Type B pancreatic cell (in vitro differentiated cells): ENCODE results near the gene OLFML2B. TPM values are rescaled to one million over a fixed set of nuclear protein-coding genes. Genes with fewer than 3 reads are reported as not detected.

Experiments used
- DNase-seq: peaks from one replicate; pipeline ENCODE4 v3.0.0; 2021; ENCODE audit warnings: mixed read lengths; ENCODE audit not compliant: unreplicated experiment; ENCODE audit errors: extremely low spot score
- H3K27ac Mint-ChIP-seq: 2 replicates; pipeline ENCODE4 v1.8.0; 2021; ENCODE audit warnings: mild to moderate bottlenecking, mixed read lengths
- H3K27me3 Mint-ChIP-seq: 2 replicates; pipeline ENCODE4 v1.8.0; 2021; ENCODE audit warnings: mixed read lengths
- H3K36me3 Mint-ChIP-seq: 2 replicates; pipeline ENCODE4 v1.8.0; 2021; ENCODE audit warnings: mixed read lengths
- H3K4me1 Mint-ChIP-seq: one replicate; pipeline ENCODE4 v1.8.0; 2021; ENCODE audit warnings: mixed read lengths; ENCODE audit not compliant: unreplicated experiment
- H3K4me3 Mint-ChIP-seq: 2 replicates; pipeline ENCODE4 v1.8.0; 2021; ENCODE audit warnings: mild to moderate bottlenecking, mixed read lengths
- H3K9me3 Mint-ChIP-seq: 2 replicates; pipeline ENCODE4 v1.8.0; 2021; ENCODE audit warnings: mixed read lengths
- total RNA-seq: library from RNA; stranded (reverse); gene quantifications from 2 replicates; pipeline ENCODE4 v1.2.1, GENCODE V29; 2021; ENCODE audit warnings: low replicate concordance
- TF ChIP-seq, protein P1 (sequence below): fragments of 200-600 bp; sonication (generic); conservative IDR thresholded peaks from 2 replicates; pipeline ENCODE4 v1.5.0; 2021; ENCODE audit warnings: antibody characterized with exemption, mild to moderate bottlenecking

OLFML2B gene
- total RNA-seq, 1 donor from 2014 or later = 35.0 TPM

DNA sequence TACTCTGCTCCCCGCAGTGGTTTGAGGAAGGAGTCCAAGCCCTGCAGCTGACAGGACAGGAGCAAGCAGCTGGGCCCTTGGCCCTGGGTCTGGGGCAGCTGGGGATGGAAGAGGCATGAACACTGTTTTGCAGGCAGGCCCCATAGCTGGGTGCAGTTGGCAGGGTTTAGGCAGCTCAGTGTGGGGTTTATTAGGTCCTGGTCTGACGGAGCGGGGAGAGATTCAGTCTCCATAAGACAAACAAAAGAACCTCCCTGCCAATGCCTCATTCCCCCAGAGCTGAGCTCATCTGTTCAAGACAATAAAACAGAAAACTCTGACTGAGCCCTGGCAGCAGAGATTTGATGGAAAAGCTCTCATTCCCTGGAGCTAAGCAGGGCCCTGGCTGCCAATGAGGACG lies 37.3 kb downstream of the OLFML2B start:
- no peaks in the 10 kb centered on the region for H3K27me3 Mint-ChIP-seq
- H3K4me3 Mint-ChIP-seq = no peak overlapping the region
- peaks cover 5% of the 10 kb centered on the region for H3K4me1 Mint-ChIP-seq
- H3K36me3 Mint-ChIP-seq = peaks cover 42% of the 10 kb centered on the region
- H3K9me3 Mint-ChIP-seq = peaks cover 14% of the 10 kb centered on the region
- H3K27ac Mint-ChIP-seq = no peak overlapping the region
- TF ChIP-seq, protein P1, sequence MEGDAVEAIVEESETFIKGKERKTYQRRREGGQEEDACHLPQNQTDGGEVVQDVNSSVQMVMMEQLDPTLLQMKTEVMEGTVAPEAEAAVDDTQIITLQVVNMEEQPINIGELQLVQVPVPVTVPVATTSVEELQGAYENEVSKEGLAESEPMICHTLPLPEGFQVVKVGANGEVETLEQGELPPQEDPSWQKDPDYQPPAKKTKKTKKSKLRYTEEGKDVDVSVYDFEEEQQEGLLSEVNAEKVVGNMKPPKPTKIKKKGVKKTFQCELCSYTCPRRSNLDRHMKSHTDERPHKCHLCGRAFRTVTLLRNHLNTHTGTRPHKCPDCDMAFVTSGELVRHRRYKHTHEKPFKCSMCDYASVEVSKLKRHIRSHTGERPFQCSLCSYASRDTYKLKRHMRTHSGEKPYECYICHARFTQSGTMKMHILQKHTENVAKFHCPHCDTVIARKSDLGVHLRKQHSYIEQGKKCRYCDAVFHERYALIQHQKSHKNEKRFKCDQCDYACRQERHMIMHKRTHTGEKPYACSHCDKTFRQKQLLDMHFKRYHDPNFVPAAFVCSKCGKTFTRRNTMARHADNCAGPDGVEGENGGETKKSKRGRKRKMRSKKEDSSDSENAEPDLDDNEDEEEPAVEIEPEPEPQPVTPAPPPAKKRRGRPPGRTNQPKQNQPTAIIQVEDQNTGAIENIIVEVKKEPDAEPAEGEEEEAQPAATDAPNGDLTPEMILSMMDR = no peak
- no peak for DNase-seq

GRCh38 chr1:161985301-161985822 lies 38.3 kb downstream of the OLFML2B start:
- Mint-ChIP-seq H3K36me3 (peaks cover 42% of the 10 kb centered on the region), H3K27ac (no peak overlapping the region), H3K4me3 (no peak overlapping the region), H3K27me3 (no peaks in the 10 kb centered on the region), H3K4me1 (peaks cover 10% of the 10 kb centered on the region), H3K9me3 (peaks cover 14% of the 10 kb centered on the region)
- TF ChIP-seq, protein P1 = no peak
- DNase-seq = no peak

DNA sequence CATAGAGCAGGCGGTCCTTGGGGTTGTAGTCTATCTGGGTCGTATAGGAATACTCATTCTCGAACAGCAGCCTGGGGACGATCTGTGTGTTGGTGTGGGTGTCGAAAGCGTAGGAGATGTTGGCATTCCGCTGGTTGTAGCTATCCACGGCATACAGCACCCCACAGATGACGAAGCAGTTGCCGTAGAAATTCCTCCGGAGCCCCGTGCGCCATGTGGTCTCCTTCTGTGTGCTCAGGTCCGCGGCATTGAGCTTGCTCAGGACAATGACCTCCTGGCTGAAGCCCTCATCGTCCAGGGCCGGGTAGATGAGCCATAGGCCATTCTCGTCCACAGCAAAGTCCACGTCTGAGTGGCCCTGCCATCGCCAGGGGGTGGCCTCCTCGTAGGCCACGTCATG lies 39.9 kb downstream of the OLFML2B start:
- peaks cover 10% of the 10 kb centered on the region for H3K4me1 Mint-ChIP-seq
- TF ChIP-seq, protein P1 = no peak
- H3K27me3 Mint-ChIP-seq = no peaks in the 10 kb centered on the region
- peaks cover 14% of the 10 kb centered on the region for H3K9me3 Mint-ChIP-seq
- H3K36me3 Mint-ChIP-seq = peaks cover 32% of the 10 kb centered on the region
- no peak for DNase-seq
- H3K4me3 Mint-ChIP-seq = no peak overlapping the region
- H3K27ac Mint-ChIP-seq = no peak overlapping the region

DNA sequence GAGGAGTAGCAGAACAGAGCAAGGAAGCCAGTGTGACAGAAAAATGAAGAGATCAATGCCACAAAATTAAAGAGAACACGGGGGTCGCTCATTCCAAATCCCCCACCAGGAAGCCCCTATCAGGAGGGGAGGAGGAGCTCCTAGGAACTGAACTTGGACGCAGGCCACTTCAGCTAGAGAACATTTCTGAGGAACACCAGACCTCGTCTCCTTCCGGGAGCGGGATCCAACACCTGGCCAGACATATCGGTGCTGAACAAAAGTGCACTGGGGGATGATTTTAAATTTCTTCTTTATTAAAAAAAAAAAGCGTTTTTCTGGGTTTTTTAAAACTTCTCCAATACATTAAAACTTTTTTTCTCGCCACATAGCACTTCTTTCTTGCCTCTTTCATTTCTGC lies 40.8 kb downstream of the OLFML2B start:
- Mint-ChIP-seq H3K27ac (no peak overlapping the region), H3K27me3 (no peaks in the 10 kb centered on the region), H3K9me3 (peaks cover 14% of the 10 kb centered on the region), H3K4me1 (peaks cover 10% of the 10 kb centered on the region), H3K4me3 (no peak overlapping the region), H3K36me3 (peaks cover 30% of the 10 kb centered on the region)
- no peak for DNase-seq
- TF ChIP-seq, protein P1 = no peak

DNA sequence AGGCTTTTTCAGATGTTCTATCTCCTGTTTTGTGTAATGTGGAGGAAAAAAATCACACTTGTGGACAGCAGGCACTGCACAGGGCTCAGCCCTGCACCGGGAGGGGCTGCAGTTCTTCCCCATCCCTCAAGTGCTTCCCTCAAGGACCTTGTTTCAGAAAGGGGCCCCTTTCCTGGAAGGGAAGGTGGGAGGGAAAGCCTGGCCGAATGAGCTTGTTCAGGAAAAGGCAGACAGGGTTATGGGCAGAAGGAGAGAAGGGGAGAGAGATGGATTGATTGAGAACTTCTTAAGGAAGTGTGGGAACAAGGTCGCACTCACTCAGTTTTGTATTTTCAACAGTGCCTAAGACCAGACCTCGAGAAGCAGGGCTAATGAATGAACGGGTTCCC lies 41.2 kb downstream of the OLFML2B start:
- no peak overlapping the region for H3K4me3 Mint-ChIP-seq
- H3K9me3 Mint-ChIP-seq = peaks cover 12% of the 10 kb centered on the region
- no peak overlapping the region for H3K27ac Mint-ChIP-seq
- DNase-seq = no peak
- H3K4me1 Mint-ChIP-seq = peaks cover 10% of the 10 kb centered on the region
- TF ChIP-seq, protein P1 = no peak
- peaks cover 27% of the 10 kb centered on the region for H3K36me3 Mint-ChIP-seq
- no peaks in the 10 kb centered on the region for H3K27me3 Mint-ChIP-seq
